Measurements from ENCODE around the gene AQP12A. TPM values are rescaled to one million over a fixed set of nuclear protein-coding genes. Genes with fewer than 3 reads are reported as not detected.

AQP12A gene
- total and polyA plus RNA-seq, 9 of the 15 experiments (the other 6 are each of a cell fraction or from before 2014, with no cell fraction given) = not detected

GRCh38 chr2:240650254-240650965 is 41.3 kb upstream of the AQP12A start:
- in situ Hi-C loops (cut with MboI) (no loop called here), intact Hi-C loops (cut with micrococcal nuclease) (no loop called here)
- ATAC-seq = no peak
- H3K79me2 ChIP-seq (ENCODE audit: control insufficient read depth, insufficient read depth, low read length) = no peaks in the 10 kb centered on the region
- H3K4me3 ChIP-seq = no peak overlapping the region
- H3K36me3 ChIP-seq (ENCODE audit: control insufficient read depth, insufficient read depth, low read length) = no peaks in the 10 kb centered on the region
- no peaks in the 10 kb centered on the region for H3K9me3 ChIP-seq (replicated peaks; ENCODE audit: control insufficient read depth, insufficient read depth, low read depth, low read length)
- peaks cover 0 to 7% of the 10 kb centered on the region in 2 experiments; a peak in 1 of 5 replicates for H3K4me1 ChIP-seq (replicated peaks in 1 of 2; ENCODE audit: control insufficient read depth in 2 of 2, insufficient read depth in 2 of 2, low read length in 2 of 2)
- no peak overlapping the region for H3K9ac ChIP-seq (ENCODE audit: insufficient read depth in 1 of 2, low read depth in 2 of 2, low read length in 2 of 2)
- BruUV-seq (replicated peaks) = no TSS peak
- H3K27me3 ChIP-seq (ENCODE audit: control insufficient read depth in 2 of 2, insufficient read depth in 2 of 2, low read length in 2 of 2) = peaks cover 7 to 52% of the 10 kb centered on the region in 2 experiments; a peak in 4 of 5 replicates
- H2AFZ ChIP-seq (ENCODE audit: low read depth, low read length) = no peak overlapping the region
- 0% methylated on average over 6 of the region's 13 CpGs for WGBS (ENCODE audit: insufficient coverage, low coverage, missing lambda C conversion rate)
- no peak overlapping the region for H3K27ac ChIP-seq (ENCODE audit: extremely low read depth, low read depth, low read length)
- no peak for DNase-seq (ENCODE audit: extremely low read depth in 1 of 4, low spot score in 3 of 4)
- H3K4me2 ChIP-seq (ENCODE audit: insufficient read depth, low read length) = no peak overlapping the region
- no peak for FAIRE-seq
- H3K9me1 ChIP-seq (ENCODE audit: control insufficient read depth, insufficient read depth, low read length) = no peaks in the 10 kb centered on the region
- POLR2A ChIA-PET = no interaction called here
- CTCF ChIA-PET (ENCODE audit: low intra/inter-chr PET ratio) = no interaction called here
- TF ChIP-seq ZNF57 (CRISPR knock-in tag; IDR thresholded peaks at IDR 0.05) (no peak), ZNF764 (CRISPR knock-in tag; IDR thresholded peaks at IDR 0.05; ENCODE audit: low read depth) (no peak), ZNF175 (CRISPR knock-in tag; IDR thresholded peaks at IDR 0.05; ENCODE audit: low read depth) (no peak), GTF2B (IDR thresholded peaks at IDR 0.05; ENCODE audit: extremely low read depth, insufficient read length) (no peak), MTA1 (IDR thresholded peaks at IDR 0.05; ENCODE audit: borderline replicate concordance) (no peak), HINFP (tag; conservative IDR thresholded peaks at IDR 0.05; ENCODE audit: low read depth) (no peak), DDX20 (tag; IDR thresholded peaks at IDR 0.05; ENCODE audit: low read depth) (no peak), E2F3 (CRISPR knock-in tag; IDR thresholded peaks at IDR 0.05) (no peak), HDGF (IDR thresholded peaks at IDR 0.05) (no peak), MITF (IDR thresholded peaks at IDR 0.05) (no peak)
- TF ChIP-seq, protein P1, sequence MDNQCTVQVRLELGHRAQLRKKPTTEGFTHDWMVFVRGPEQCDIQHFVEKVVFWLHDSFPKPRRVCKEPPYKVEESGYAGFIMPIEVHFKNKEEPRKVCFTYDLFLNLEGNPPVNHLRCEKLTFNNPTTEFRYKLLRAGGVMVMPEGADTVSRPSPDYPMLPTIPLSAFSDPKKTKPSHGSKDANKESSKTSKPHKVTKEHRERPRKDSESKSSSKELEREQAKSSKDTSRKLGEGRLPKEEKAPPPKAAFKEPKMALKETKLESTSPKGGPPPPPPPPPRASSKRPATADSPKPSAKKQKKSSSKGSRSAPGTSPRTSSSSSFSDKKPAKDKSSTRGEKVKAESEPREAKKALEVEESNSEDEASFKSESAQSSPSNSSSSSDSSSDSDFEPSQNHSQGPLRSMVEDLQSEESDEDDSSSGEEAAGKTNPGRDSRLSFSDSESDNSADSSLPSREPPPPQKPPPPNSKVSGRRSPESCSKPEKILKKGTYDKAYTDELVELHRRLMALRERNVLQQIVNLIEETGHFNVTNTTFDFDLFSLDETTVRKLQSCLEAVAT (IDR thresholded peaks at IDR 0.05) = no peak
- TF ChIP-seq, protein P2, sequence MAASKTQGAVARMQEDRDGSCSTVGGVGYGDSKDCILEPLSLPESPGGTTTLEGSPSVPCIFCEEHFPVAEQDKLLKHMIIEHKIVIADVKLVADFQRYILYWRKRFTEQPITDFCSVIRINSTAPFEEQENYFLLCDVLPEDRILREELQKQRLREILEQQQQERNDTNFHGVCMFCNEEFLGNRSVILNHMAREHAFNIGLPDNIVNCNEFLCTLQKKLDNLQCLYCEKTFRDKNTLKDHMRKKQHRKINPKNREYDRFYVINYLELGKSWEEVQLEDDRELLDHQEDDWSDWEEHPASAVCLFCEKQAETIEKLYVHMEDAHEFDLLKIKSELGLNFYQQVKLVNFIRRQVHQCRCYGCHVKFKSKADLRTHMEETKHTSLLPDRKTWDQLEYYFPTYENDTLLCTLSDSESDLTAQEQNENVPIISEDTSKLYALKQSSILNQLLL (CRISPR knock-in tag; IDR thresholded peaks at IDR 0.05; ENCODE audit: borderline replicate concordance) = no peak
- no peaks in the 10 kb centered on the region for H4K20me1 ChIP-seq (replicated peaks; ENCODE audit: control insufficient read depth, insufficient read depth, low read length)
